ENCODE measurements around the gene MRM2. TPM values are rescaled to one million over a fixed set of nuclear protein-coding genes. Genes with fewer than 3 reads are reported as not detected.

The MRM2 gene
- total RNA-seq, 1 experiment from 2014 or later = 38.9 TPM

GRCh38 chr7:2219606-2220005, 22.4 kb downstream of the MRM2 start:
- DNase-seq (ENCODE audit: low spot score) (no peak), ATAC-seq (no peak)
- Mint-ChIP-seq H3K4me1 (no peaks in the 10 kb centered on the region), H3K9me3 (no peaks in the 10 kb centered on the region), H3K4me3 (no peak overlapping the region), H3K36me3 (peaks cover 63% of the 10 kb centered on the region), H3K27me3 (ENCODE audit: low read depth) (no peaks in the 10 kb centered on the region), H3K27ac (no peak overlapping the region)
- POLR2A ChIA-PET = no interaction called here
- CTCF ChIA-PET = no interaction called here
- TF ChIP-seq USF2 (CRISPR knock-in tag; IDR thresholded peaks at IDR 0.05) (no peak), RELA (CRISPR knock-in tag; IDR thresholded peaks at IDR 0.05; ENCODE audit: borderline replicate concordance) (no peak)

- H3K27ac Mint-ChIP-seq = no peak overlapping the region
- ChIA-PET POLR2A (no interaction called here), CTCF (interaction anchor here (0.5 kb wide), 1 partner anchor 555 kb away, joined by 3 read pairs; no protein-coding TSS in a partner anchor)
- no peaks in the 10 kb centered on the region for H3K4me1 Mint-ChIP-seq
- no peaks in the 10 kb centered on the region for H3K9me3 Mint-ChIP-seq
- no peak for DNase-seq (ENCODE audit: low spot score)
- H3K4me3 Mint-ChIP-seq = no peak overlapping the region
- H3K27me3 Mint-ChIP-seq (ENCODE audit: low read depth) = no peaks in the 10 kb centered on the region
- H3K36me3 Mint-ChIP-seq = peaks cover 65% of the 10 kb centered on the region
- TF ChIP-seq ZSCAN18 (CRISPR knock-in tag; IDR thresholded peaks at IDR 0.05) (no peak), ZNF671 (CRISPR knock-in tag; IDR thresholded peaks at IDR 0.05) (no peak), ESRRA (CRISPR knock-in tag; IDR thresholded peaks at IDR 0.05; ENCODE audit: borderline replicate concordance) (no peak), ZNF138 (CRISPR knock-in tag; conservative IDR thresholded peaks at IDR 0.05) (no peak), AR (CRISPR knock-in tag; IDR thresholded peaks at IDR 0.05) (no peak), ATF1 (CRISPR knock-in tag; IDR thresholded peaks at IDR 0.05) (no peak), NR3C1 (CRISPR knock-in tag; conservative IDR thresholded peaks at IDR 0.05; ENCODE audit: low read depth) (no peak), ZNF512 (CRISPR knock-in tag; IDR thresholded peaks at IDR 0.05; ENCODE audit: borderline replicate concordance) (no peak), PRDM15 (CRISPR knock-in tag; IDR thresholded peaks at IDR 0.05) (no peak), ZBTB21 (CRISPR knock-in tag; IDR thresholded peaks at IDR 0.05; ENCODE audit: borderline replicate concordance) (no peak), JUN (CRISPR knock-in tag; IDR thresholded peaks at IDR 0.05) (no peak)
- no peak for ATAC-seq
These were observed 22.9 kb downstream of the MRM2 start for GRCh38 chr7:2219136-2219535.

All from WTC11 (cell line).